ENCODE data around the gene THADA.
"Not testable (repeated sequence)": the region's sequence is repeated elsewhere in the genome, so short reads cannot be mapped to it uniquely, and the experiment has no call there.

THADA gene

GRCh38 chr2:43605851-43606250 is 10.0 kb upstream of the THADA start:
- TF ChIP-seq CTCF (IDR thresholded peaks at IDR 0.05; ENCODE audit: low read depth, low read length), result no peak
- Histone ChIP-seq H3K9me3 (ENCODE audit: severe bottlenecking) (no peaks in the 10 kb centered on the region), H3K4me3 (ENCODE audit: low read depth, low read length) (no peak overlapping the region), H3K27ac (no peak overlapping the region), H3K27me3 (ENCODE audit: insufficient read depth, low read depth, severe bottlenecking) (no peaks in the 10 kb centered on the region), H3K36me3 (no peaks in the 10 kb centered on the region)
- DNase-seq, result no peak

- DNase-seq, result peak; percentile 69
- Histone ChIP-seq H3K9me3 (ENCODE audit: severe bottlenecking) (no peaks in the 10 kb centered on the region), H3K27me3 (ENCODE audit: insufficient read depth, low read depth, severe bottlenecking) (no peaks in the 10 kb centered on the region), H3K36me3 (no peaks in the 10 kb centered on the region), H3K27ac (no peak overlapping the region), H3K4me3 (ENCODE audit: low read depth, low read length) (no peak overlapping the region)
- TF ChIP-seq CTCF (IDR thresholded peaks at IDR 0.05; ENCODE audit: low read depth, low read length), result peak; percentile 65
Measured at GRCh38 chr2:43605079-43605655, 9.3 kb upstream of the THADA start.

- H3K9me3 ChIP-seq (ENCODE audit: severe bottlenecking), result no peaks in the 10 kb centered on the region
Measured at GRCh38 chr2:43604674-43605073, 8.8 kb upstream of the THADA start.

GRCh38 chr2:43600596-43600995 is 4.8 kb upstream of the THADA start:
- not testable (repeated sequence) for H3K36me3 ChIP-seq; H3K4me3 ChIP-seq (ENCODE audit: low read depth, low read length); DNase-seq; H3K27ac ChIP-seq; H3K9me3 ChIP-seq (ENCODE audit: severe bottlenecking); H3K27me3 ChIP-seq (ENCODE audit: insufficient read depth, low read depth, severe bottlenecking)

More at GRCh38 chr2:43604674-43605073, 8.8 kb upstream of the THADA start:
- Histone ChIP-seq H3K36me3 (no peaks in the 10 kb centered on the region), H3K27ac (no peak overlapping the region), H3K27me3 (ENCODE audit: insufficient read depth, low read depth, severe bottlenecking) (no peaks in the 10 kb centered on the region), H3K4me3 (ENCODE audit: low read depth, low read length) (no peak overlapping the region)
- no peak for TF ChIP-seq CTCF (IDR thresholded peaks at IDR 0.05; ENCODE audit: low read depth, low read length)
- no peak for DNase-seq

GRCh38 chr2:43594875-43595274 is 963 bp downstream of the THADA start:
- H3K4me3 ChIP-seq (ENCODE audit: low read depth, low read length), result peak overlapping the region; percentile 81
- H3K9me3 ChIP-seq (ENCODE audit: severe bottlenecking), result no peaks in the 10 kb centered on the region
- TF ChIP-seq CTCF (IDR thresholded peaks at IDR 0.05; ENCODE audit: low read depth, low read length), result no peak
- H3K27ac ChIP-seq, result no peak overlapping the region
- no peaks in the 10 kb centered on the region for H3K27me3 ChIP-seq (ENCODE audit: insufficient read depth, low read depth, severe bottlenecking)
- no peak for DNase-seq
- H3K36me3 ChIP-seq, result peaks cover 12% of the 10 kb centered on the region

GRCh38 chr2:43593254-43593653 is 2.6 kb downstream of the THADA start:
- DNase-seq, result no peak
- Histone ChIP-seq H3K9me3 (ENCODE audit: severe bottlenecking) (no peaks in the 10 kb centered on the region), H3K27me3 (ENCODE audit: insufficient read depth, low read depth, severe bottlenecking) (no peaks in the 10 kb centered on the region), H3K4me3 (ENCODE audit: low read depth, low read length) (no peak overlapping the region), H3K36me3 (peaks cover 14% of the 10 kb centered on the region), H3K27ac (no peak overlapping the region)
- TF ChIP-seq CTCF (IDR thresholded peaks at IDR 0.05; ENCODE audit: low read depth, low read length), result no peak

Data from WERI-Rb-1 (cell line).